ENCODE data around the gene KLK12.
A peak's percentile ranks its signal among the peaks of the same experiment; 100 is the strongest.

- TF ChIP-seq CTCF (IDR thresholded peaks at IDR 0.05) (peak in 4 of 6 experiments; percentile 28 to 70 (median 52)), POLR2A (IDR thresholded peaks at IDR 0.05) (no peak)
Observed at GRCh38 chr19:51016798-51017683, 17.8 kb downstream of the KLK12 start.

Data from adrenal gland (tissue), 5 donors.